Midbrain (tissue), 1 donor: Measurements from ENCODE around the gene SUPT3H.
"Not testable (repeated sequence)": the region's sequence is repeated elsewhere in the genome, so short reads cannot be mapped to it uniquely, and the experiment has no call there.

Experiments
- DNase-seq: peaks from one replicate; lab custom pipeline; 2025; lab: John Stamatoyannopoulos, UW

Gene SUPT3H

GRCh38 chr6:45062659-45063058 is 315.1 kb downstream of the SUPT3H start:
- not testable (repeated sequence) for DNase-seq

GRCh38 chr6:45057711-45058110 is 320.0 kb downstream of the SUPT3H start:
- DNase-seq, result no peak

GRCh38 chr6:45054610-45055009 is 323.1 kb downstream of the SUPT3H start:
- no peak for DNase-seq

DNA sequence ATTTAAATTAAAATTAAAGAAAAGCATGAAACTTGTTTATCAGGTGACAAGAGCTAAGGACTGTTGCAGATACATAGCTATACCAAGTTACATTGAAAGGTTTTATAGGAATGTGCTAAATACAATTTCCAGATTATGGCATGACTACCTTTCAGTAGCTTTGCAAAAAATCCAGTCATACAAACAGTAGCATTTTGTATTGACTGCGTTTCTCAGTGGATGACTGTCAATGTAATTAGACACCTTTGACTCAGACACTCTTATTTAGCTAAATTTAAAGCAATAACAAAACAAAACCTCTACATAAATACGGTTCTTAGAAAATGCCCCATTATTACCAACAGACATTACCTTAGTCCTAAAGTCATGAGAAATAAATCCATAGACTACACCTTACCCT is 325.4 kb downstream of the SUPT3H start:
- DNase-seq, result no peak

DNA sequence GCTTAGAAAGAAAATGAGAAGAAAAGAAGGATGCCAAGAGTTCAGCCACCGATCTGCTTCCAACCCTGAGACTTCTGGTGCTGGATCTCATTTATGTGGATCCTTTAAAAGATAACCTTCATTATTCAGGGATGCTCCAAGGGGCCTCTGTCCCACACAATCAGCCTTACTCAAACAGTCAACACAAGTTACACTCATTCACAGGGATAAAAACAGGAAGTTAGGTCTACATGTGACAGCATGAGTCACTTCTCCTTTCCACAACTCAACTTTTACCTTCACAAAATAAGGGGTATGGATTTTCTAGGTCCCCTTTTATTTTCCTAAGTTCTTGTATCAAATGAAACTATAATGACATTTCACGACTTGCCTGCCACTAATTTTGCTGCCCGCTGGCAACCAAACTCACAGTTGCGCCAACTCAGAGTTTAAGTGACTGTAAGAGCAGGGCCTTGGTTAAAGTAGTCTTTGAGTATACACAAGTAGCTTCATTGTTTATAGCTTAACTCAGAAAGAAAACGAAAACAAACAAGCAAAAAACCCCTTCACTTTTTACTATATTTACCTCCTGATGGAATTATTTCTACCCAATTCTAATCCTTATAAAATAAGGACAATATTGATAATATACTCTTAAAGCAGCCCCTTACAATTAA is 328.4 kb downstream of the SUPT3H start:
- DNase-seq, result no peak

GRCh38 chr6:45047573-45047972 is 330.2 kb downstream of the SUPT3H start:
- DNase-seq, result no peak

DNA sequence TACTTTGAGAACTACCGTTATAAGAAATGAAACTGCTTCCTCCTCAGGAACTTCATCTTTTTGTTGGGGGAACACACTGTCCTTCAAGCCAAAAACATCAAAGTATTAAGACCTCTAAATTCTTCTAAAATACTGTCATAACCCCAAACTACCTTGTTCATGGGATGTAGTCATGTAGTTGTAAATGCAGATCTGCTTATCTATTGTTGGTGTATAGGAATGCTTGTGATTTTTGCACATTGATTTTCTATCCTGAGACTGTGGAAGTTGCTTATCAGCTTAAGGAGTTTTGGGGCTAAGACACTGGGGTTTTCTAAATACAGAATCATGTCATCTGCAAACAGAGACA is 332.5 kb downstream of the SUPT3H start:
- DNase-seq, result no peak

- DNase-seq, result no peak
Measured at GRCh38 chr6:45044510-45045252, 333.1 kb downstream of the SUPT3H start.

GRCh38 chr6:45044086-45044485 is 333.6 kb downstream of the SUPT3H start:
- no peak for DNase-seq

DNA sequence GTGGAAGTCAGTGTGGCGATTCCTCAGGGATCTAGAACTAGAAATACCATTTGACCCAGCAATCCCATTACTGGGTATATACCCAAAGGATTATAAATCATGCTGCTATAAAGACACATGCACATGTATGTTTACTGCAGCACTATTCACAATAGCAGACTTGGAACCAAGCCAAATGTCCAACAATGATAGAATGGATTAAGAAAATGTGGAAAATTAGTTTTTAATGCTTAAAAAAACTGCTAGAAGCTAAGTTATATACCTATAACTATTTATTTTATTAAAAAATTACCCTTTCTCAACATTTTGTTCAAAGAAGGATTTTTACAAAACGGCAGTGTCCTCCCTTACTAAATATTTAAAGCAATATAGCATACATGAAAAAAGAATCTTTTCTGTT is 335.1 kb downstream of the SUPT3H start:
- not testable (repeated sequence) for DNase-seq

- no peak for DNase-seq
Measured at GRCh38 chr6:45038226-45038625, 339.5 kb downstream of the SUPT3H start.

GRCh38 chr6:45036103-45036502 is 341.6 kb downstream of the SUPT3H start:
- no peak for DNase-seq

DNA sequence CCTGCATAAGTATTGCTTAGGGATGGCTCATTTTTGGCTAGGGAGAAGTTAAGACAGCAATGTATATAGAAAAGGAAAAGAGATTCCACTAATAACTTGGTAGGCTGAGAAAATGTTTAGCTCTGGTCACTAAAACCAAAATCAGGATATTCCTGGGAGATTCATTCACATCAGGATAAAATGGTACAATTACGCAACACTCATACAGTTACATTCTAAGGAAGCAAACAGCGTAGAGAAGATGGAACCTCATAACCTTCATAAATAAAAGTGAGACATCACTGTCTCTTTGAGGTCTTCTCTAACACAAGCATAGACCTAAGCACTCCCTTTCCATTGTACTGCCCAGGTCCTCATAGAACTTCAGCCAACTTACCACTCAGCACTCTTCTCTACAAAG is 345.3 kb downstream of the SUPT3H start:
- DNase-seq, result no peak

DNA sequence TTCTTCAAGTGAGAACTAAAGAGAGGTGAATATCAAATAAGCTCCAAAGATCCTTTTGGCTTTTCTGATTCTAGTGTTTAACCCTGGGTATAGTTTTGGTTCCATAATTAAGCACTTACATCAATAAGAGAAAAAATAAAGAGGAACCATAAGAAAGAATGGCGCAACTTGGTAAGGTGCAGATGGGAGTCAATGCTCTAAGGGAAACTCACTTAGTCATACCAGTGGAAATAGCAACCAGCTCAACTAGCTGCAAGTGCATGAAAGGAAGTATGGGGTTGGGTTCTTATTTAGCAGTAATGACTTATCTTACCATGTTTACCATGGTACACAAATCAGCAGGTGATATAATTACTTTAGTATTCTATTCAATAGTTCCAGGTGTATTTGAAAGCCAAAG is 346.1 kb downstream of the SUPT3H start:
- no peak for DNase-seq

GRCh38 chr6:45027126-45027525 is 350.6 kb downstream of the SUPT3H start:
- DNase-seq, result no peak

GRCh38 chr6:45026003-45026516 is 351.7 kb downstream of the SUPT3H start:
- DNase-seq, result no peak

DNA sequence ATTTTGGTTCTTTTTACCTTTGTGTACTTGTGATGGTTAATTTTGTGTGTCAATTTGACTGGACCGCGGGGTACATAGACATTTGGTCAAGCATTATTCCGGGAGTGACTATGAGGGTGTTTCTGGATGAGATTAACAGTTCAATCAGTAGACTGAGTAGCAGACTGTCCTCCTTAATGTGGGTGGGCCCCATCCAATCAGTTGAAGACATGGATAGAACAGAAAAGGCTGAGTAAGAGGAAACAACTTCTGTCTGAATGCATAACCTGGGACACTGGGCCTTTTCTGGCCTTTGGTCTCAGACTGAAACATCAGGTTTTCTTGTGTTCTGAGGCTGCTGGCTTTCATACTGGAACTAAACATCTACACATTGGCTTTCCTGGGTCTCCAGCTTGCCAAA is 353.1 kb downstream of the SUPT3H start:
- DNase-seq, result no peak

- no peak for DNase-seq
Measured at GRCh38 chr6:45021676-45022075, 356.1 kb downstream of the SUPT3H start.

GRCh38 chr6:45012687-45013086 is 365.0 kb downstream of the SUPT3H start:
- no peak for DNase-seq

DNA sequence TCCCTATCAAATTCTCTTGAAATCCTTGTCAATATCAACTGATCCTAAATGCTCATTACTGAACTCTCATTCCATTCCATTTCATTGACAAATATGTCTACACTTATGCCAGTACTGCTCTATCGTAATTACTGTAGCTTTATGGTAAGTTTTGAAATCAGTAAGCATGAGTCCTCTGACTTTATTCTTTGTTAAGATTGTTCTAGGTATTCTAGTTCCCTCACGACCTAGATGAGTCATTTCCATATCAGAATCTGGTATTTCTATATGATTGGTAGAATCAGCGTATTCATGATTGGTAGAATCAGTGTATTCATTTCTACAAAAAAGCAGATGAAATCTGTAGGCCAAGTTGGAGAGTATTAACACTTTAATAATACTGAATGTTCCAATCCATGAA is 368.2 kb downstream of the SUPT3H start:
- no peak for DNase-seq

DNA sequence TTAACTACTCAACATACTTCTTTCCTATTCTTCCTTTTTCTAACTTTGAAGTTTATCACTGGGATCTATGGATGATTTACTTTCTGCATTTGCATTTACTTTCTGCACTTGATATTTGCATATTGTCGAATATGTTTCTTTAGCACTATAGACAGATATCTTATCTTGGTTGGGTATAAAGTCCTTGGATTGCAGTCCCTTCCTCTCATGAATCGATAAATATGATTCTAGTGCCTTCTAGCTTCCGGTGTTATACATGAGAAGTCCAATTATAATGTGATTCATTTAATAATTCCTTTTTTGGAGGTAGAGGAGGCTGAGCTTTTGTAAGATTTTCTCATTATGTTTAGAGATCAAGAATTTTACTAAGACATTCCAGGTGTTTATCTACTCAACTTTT is 370.8 kb downstream of the SUPT3H start:
- DNase-seq, result no peak

DNA sequence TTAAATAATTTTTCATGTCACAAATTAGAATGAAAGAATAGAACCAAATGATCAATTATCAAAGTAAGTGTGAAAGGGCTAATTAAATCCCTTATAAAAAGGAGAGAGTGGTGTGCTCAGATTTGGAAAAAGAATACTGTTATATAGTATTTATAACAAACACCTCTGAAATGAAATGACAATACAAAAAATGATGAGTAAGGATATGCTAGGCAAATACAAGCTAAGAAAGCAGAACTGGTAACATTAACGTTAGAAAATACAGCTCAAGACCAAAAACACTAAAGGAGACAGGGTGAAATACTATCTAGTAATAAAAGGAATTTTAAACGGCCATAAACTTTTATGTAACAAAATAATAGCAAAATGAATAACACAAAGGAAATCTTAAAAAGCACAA is 373.8 kb downstream of the SUPT3H start:
- no peak for DNase-seq

DNA sequence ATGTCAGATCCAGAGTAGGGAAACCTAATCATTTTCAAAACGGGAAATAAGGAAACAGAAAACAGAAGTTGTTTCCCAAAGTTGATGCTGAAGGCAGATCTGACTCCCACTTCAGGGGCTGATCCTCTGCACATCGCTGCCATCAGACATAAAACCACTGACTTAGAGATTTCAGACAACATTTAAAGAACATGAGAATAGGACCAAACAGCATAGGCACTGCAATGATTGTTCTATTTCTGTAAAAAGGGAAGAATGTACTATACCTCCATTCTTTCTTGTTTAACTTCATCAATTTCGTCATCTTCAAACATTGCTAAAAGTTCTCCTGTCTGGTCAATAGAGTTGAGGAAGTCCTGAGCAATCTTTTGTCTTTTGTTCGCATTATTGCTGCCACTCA is 374.3 kb downstream of the SUPT3H start:
- peak; percentile 8 for DNase-seq
